Coronary artery (tissue), 2 donors: Measurements from ENCODE around the gene TSC1.

Source experiments
- DNase-seq: peaks from one replicate; pipeline ENCODE4 v3.0.0-alpha.2; 2017; ENCODE audit warnings: low spot score
- H3K27ac ChIP-seq, 2 donors: fragments of 200-600 bp; sonication (generic); one replicate each; pipeline ENCODE4 v1.5.1; 2016 to 2019
- H3K4me3 ChIP-seq: fragments of 200-600 bp; sonication (generic); 2 replicates; pipeline ENCODE4 v1.5.1; 2016; ENCODE audit warnings: mild to moderate bottlenecking, moderate library complexity
- CTCF ChIP-seq: fragments of 200-600 bp; sonication (generic); IDR thresholded peaks from one replicate; pipeline ENCODE4 v1.5.1; 2019; ENCODE audit warnings: antibody characterized with exemption

Gene TSC1

DNA sequence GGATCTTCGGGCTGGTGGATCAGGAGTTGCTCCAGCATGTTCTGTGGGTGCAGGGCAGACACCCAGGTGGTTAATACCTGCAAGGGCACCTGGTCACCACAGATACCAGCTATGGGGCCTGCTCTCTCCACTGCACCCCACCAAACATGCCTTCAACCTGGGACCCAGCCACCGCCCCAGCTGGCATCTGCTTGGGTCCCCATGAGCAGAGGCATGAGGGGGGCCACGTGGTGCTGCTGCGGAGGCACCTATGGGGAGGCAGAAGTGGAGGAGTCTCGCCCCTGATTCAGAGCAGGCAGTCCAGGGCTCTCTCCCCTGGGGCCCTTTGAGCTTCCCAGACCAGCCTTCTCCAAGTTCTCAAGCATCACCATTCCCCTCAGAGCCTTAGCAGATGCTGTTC is 69.3 kb downstream of the TSC1 start:
- TF ChIP-seq CTCF: no peak
- Histone ChIP-seq H3K4me3 (no peak overlapping the region), H3K27ac (no peak overlapping the region)
- DNase-seq: no peak

DNA sequence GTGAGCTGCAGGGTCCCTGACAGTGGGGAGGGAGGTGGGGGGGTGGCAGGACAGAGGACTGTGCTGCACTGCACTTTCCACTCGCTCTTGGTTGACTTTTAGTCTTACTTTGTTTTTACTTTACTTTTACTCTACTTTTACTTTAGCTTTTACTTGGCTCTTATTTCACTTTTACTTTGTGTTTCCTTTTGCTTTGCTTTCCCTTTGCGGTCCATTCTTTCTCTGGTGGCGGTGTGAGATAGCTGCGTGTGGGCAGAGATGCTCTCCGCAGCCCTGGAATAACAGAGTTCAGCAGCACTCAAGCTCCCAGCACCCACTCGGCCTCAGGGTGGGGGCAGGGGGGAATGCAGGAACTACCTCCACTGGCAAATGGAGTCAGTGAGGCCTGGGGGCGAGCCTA is 71.0 kb downstream of the TSC1 start:
- no peak for DNase-seq
- no peak for TF ChIP-seq CTCF
- no peak overlapping the region for H3K27ac ChIP-seq
- H3K4me3 ChIP-seq: no peak overlapping the region

GRCh38 chr9:132869266-132869665 is 75.2 kb downstream of the TSC1 start:
- no peak overlapping the region for H3K4me3 ChIP-seq
- TF ChIP-seq CTCF: no peak
- H3K27ac ChIP-seq: no peak overlapping the region
- no peak for DNase-seq

DNA sequence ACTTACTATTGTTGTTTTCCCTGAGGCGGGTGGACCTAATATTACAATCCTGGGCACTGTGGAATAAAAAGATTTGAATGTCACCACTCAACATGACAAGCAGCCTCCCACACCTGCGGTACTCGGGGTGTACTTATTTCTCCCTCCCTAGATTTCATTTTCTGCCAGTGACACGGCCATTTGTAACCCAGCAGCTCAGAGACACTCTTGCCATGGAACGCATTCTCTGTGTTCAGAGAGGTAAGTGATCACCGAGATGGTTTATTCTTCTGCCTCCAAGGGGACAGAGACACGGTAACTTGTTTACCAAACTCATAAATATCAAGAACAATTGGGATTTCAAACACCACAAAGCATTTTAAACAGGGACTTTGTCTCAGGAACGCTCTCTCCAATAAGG is 77.5 kb downstream of the TSC1 start:
- Histone ChIP-seq H3K27ac (no peak overlapping the region), H3K4me3 (no peak overlapping the region)
- no peak for TF ChIP-seq CTCF
- no peak for DNase-seq

DNA sequence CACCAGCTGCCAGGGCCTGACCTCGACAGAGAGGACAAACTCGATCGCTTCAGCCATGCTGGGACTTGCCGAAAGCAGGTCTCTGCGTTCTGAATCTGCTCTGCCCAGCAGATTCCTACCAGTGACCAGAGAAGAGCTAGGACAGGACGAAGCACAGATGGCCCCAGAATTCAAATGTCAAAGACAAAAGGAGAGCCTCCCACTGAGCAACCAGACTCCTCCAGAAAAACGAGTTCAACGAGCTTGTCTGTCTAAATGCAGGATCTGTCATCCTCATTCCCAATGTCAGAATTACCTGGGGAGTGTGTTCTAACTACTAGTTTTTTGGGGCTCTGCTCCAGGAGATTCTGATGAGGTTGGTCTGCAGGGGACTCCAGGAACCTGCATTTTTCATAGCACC is 79.7 kb downstream of the TSC1 start:
- DNase-seq: no peak
- no peak for TF ChIP-seq CTCF
- H3K4me3 ChIP-seq: no peak overlapping the region
- H3K27ac ChIP-seq: no peak overlapping the region

GRCh38 chr9:132864277-132864676 is 80.1 kb downstream of the TSC1 start:
- no peak for DNase-seq
- no peak for TF ChIP-seq CTCF
- Histone ChIP-seq H3K4me3 (no peak overlapping the region), H3K27ac (no peak overlapping the region)

DNA sequence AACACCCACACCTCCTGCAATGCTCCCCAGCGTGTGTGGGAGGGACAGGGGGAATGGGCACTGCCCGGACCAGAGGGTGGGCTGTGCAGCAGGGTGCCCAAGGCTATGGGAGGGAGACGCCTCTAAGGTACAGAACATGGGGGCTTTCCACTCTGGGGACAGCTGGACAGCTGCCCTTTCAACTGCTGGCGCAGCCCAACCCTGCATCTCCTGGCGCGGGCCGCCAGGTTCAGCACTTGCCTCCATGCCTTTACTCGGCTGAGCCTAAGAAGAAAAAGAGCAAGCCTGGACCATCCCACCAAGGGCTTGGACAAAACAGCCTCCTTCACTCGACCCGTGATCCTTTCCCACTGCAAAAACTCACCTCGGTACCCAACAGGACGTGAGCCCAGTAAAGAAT is 81.3 kb downstream of the TSC1 start:
- TF ChIP-seq CTCF: no peak
- DNase-seq: no peak
- no peak overlapping the region for H3K27ac ChIP-seq
- no peak overlapping the region for H3K4me3 ChIP-seq
